HG03457 (cell line): ENCODE measurements around the gene SLC24A3.

Experiments used
- ATAC-seq: cut with Tn5 transposase; IDR thresholded peaks from one replicate; pipeline ENCODE4 v1.9.1; 2021; ENCODE audit warnings: moderate number of reproducible peaks; ENCODE audit not compliant: unreplicated experiment

Gene SLC24A3

GRCh38 chr20:19269737-19270340 is 57.4 kb downstream of the SLC24A3 start:
- no peak for ATAC-seq

- no peak for ATAC-seq
These were observed 59.6 kb downstream of the SLC24A3 start for GRCh38 chr20:19271879-19272651.

GRCh38 chr20:19272976-19273654 is 60.7 kb downstream of the SLC24A3 start:
- ATAC-seq: no peak

- no peak for ATAC-seq
These were observed 61.6 kb downstream of the SLC24A3 start for GRCh38 chr20:19274001-19274400.

- ATAC-seq: no peak
These were observed 62.1 kb downstream of the SLC24A3 start for GRCh38 chr20:19274412-19275015.

- no peak for ATAC-seq
These were observed 62.7 kb downstream of the SLC24A3 start for GRCh38 chr20:19275038-19275629.

GRCh38 chr20:19275630-19276071 is 63.2 kb downstream of the SLC24A3 start:
- no peak for ATAC-seq

- ATAC-seq: no peak
These were observed 64.9 kb downstream of the SLC24A3 start for GRCh38 chr20:19277381-19277780.

- ATAC-seq: no peak
These were observed 71.1 kb downstream of the SLC24A3 start for GRCh38 chr20:19283490-19284025.

- no peak for ATAC-seq
These were observed 72.1 kb downstream of the SLC24A3 start for GRCh38 chr20:19284400-19285178.

- no peak for ATAC-seq
These were observed 73.0 kb downstream of the SLC24A3 start for GRCh38 chr20:19285436-19285835.

GRCh38 chr20:19288061-19288460 is 75.6 kb downstream of the SLC24A3 start:
- ATAC-seq: no peak

GRCh38 chr20:19288636-19289035 is 76.2 kb downstream of the SLC24A3 start:
- ATAC-seq: no peak

- ATAC-seq: no peak
These were observed 77.0 kb downstream of the SLC24A3 start for GRCh38 chr20:19289451-19289850.

GRCh38 chr20:19291024-19291817 is 78.8 kb downstream of the SLC24A3 start:
- ATAC-seq: no peak

- no peak for ATAC-seq
These were observed 79.3 kb downstream of the SLC24A3 start for GRCh38 chr20:19291818-19292132.

GRCh38 chr20:19292254-19292653 is 79.8 kb downstream of the SLC24A3 start:
- ATAC-seq: no peak

- ATAC-seq: no peak
These were observed 82.6 kb downstream of the SLC24A3 start for GRCh38 chr20:19295076-19295475.

- ATAC-seq: no peak
These were observed 86.2 kb downstream of the SLC24A3 start for GRCh38 chr20:19298652-19299051.
